ENCODE results near the gene CAMK1D. TPM values are rescaled to one million over a fixed set of nuclear protein-coding genes. Genes with fewer than 3 reads are reported as not detected.
"Not testable (repeated sequence)": the region's sequence is repeated elsewhere in the genome, so short reads cannot be mapped to it uniquely, and the experiment has no call there.

Gene CAMK1D
- total RNA-seq, 1 donor from 2014 or later, result 1.5 TPM

DNA sequence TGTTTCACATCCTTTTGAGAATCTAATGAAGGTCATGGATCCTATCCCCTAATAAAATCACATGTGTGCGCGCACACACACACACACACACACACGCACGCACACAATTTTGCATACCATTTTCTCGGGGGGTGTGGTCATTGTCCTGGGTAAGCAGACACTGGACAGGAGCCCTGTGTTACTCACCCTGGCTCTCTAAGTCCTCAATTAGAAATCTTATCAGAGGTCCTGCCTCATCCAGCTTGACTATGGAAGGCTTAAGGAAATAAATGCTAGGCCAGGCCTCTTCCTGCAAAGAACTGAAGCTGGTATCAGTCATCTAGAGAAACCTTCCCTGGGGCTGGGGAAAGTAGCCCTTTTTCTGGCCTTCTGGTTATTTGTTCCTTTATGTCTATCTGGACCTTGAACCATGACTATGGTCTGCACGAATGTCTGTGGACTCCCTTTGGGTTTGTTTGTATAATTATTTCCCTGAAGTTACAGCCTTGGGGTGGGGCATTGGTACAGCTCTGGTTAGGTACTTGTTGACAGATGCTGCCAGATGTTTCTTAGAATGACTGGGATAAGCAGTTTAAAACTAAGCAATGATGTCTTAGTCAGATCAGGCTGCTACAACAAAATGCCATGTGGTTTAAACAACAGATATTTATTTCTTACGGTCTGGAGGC is 443.7 kb downstream of the CAMK1D start:
- DNase-seq (ENCODE audit: low read depth), result no peak

DNA sequence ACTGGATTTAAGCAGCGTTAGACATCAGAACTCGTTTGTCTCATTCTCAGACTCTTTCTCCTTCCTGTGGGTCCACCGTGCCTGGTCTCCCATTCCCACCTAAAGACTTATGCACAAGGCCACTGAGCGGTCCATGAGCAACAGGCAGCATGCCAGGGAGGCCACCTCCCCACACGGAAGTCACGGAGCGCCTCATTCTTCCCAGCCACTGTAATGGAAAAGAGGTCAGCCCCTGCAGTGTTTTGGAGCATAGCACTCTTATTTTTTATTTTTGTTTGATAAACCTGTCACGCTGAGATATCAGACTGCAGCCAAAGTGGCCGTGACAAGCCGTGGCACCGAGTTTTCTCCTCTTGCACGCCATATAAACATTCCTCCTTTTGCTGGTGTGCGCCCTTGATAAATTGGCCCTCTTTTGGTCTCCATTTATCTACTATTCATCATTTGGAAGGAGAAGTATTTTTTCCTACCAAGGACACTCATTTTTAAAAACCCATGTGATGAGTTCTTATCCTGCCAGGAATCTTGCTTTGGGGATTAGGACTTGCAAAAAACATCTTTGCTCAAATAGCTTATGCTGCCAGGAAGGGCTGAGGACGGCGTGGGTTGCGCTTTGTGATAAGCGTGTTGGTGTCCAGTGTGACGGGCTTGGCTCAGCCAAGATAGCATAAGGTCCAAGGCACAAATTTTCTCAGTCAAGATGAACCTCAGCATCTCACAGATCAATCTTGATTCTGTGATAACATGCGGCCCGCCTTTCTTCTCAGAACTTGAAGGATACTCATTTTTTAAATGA is 446.2 kb downstream of the CAMK1D start:
- no peak for DNase-seq (ENCODE audit: low read depth)

DNA sequence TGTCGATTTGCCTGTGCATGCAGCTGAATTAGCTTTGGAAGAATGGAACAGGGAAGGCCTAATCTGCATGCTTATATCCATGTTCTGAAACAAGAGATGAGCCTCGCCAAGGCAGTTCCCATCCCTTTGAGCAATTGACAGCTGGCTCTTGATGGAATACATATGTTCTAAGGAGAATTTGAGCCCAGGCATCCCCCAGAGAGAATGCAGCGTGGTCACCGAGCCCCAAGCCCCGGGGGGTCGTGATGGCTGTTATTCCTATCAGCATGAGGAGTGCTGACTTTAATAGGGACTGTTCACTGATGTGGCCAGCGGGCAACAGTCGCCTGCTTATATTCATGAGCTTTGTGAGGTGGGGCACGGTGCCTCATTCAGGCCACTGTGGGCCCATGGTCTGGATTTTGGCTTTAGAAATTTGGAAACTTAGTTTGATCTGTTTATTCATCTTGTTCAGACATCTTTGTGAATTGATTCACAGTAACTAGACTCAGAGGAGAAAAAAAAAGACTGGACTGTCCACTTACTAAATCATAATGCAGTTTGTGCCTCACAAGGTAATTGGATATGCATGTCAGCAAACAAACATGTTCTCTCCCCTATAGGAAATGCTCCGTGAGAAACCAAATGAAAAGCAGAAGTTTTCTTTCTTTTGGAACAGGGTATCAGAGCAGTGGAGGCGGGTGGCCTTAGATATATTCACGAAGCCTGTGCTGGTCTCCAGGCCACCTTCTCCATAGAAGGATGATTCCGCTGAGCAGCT is 447.2 kb downstream of the CAMK1D start:
- DNase-seq (ENCODE audit: low read depth), result no peak

DNA sequence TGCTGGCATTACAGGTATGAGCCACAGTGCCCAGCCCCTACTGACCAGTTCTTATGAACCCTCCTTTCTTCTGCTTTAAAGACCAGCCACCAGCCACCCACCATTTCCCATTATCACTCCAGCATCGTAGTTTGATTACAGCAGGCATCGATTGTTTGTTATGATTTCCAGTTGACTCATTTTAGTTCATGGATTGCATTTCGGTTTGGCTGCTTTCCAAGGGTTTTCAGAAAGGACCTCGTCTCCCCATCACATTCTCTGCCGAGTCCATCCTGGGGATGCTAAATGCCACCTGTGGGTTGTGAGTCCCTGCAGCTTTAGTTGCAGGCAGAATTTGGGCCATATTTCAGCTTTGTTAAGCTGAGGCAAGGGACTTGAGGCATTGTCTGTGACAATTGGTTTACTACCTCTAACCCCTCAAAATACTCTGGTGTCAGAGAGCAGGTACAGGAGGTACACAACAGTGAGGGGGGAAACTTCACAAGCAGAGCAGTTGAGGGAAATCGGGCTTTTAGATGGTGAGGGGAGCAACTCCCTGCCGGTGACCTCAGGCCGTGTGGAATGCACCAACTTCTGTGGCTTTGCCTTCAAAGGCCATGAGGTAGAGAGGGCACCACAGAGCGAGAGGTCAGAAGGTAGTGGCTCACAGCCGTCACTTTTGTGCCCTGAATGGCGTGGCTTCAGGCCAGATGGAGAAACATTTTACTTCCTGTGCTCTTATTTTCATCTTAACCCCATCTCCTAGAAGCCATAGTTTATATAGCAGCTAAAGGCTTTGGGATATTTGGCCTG is 448.3 kb downstream of the CAMK1D start:
- no peak for DNase-seq (ENCODE audit: low read depth)

DNA sequence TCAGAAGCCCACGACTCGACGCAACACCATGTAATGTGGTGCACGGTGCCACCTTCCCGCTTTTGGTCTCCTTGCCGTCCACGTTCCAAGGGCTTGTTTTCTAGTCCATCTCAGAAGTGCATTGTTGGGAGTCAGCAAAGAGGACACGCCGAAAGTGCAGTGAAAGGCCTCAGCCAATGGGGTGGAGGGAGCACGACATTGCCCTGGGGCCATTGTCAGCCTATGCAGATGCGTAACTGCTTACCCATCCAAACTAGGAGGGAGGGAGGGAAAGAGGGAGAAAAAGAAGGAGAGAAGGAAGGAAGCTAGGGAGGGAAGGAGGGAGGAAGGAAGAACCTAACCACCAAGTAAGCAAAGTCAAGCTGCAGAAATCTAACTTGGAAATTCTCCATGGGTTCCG is 449.8 kb downstream of the CAMK1D start:
- DNase-seq (ENCODE audit: low read depth), result no peak

DNA sequence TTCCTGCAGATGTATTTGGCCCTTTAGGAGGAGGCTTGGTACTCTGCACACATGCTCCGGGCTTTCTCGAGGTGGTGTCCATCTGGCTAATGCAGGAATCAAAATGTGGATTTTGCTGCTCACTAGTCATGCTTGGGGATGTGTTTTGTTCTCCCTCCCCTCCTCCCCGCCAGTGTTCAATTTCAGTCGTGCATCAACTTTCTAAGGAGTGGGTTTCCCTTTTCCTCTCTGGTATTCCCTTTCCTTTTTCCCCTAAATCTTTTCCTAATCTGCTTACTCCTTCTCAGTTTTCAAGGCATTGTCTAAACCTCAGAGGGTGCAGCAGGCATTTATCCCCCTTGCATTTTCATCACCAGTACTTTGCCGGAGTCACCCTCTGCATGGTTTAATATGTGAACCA is 450.4 kb downstream of the CAMK1D start:
- DNase-seq (ENCODE audit: low read depth), result no peak

DNA sequence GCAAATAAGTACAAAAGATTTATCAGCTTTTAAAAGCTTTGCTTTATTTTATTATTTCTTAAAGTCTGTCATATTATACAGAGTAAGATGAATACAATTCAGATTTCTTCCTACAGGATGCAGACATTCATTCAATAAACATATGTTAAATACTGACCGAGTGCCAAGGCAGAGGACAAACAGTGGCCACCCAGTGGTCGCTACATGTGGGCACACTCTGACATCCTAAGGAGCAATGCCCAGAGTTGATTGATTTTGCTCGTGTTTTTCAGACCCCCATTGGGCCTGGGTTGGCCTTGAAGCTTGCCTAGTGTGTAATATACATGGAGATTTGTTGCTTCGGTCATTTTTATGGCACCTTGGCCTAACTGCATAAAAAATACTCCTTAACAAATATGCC is 451.0 kb downstream of the CAMK1D start:
- DNase-seq (ENCODE audit: low read depth), result no peak

DNA sequence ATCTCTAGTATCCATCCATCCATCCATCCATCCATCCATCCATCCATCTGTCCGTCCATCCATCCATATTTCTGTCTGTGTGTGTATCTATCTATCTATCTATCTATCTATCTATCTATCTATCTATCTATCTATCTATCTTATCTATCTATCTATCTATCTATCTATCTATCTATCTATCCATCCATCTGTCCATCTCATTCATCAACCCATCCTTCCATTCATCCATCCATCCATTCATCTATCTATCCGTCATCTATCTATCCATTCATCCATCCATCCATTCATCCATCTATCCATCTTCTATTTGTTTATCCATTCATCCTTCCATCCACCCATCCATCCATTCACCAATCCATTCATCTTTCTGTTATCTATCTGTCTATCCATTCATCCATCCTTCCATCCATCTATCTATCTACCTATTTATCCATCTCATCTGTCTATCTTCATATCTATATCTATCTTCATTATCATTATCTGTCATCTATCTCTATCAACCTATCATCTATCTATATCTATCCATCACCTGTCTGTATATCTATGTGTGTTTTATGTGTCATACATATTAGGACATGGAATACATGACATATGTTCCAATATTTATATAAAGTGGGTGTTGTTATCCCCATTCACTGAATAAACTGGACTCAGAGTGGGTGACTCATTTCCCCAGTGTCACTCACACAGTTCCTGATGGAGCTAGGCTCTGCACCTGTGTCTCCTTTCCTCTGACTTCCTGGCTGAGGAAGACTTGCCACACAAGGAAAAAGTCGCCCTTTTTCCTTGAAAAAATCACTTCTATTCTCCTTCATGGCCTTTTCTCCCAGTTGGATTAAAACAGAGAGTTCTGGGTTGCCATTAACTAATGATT is 452.1 kb downstream of the CAMK1D start:
- DNase-seq (ENCODE audit: low read depth), result no peak

DNA sequence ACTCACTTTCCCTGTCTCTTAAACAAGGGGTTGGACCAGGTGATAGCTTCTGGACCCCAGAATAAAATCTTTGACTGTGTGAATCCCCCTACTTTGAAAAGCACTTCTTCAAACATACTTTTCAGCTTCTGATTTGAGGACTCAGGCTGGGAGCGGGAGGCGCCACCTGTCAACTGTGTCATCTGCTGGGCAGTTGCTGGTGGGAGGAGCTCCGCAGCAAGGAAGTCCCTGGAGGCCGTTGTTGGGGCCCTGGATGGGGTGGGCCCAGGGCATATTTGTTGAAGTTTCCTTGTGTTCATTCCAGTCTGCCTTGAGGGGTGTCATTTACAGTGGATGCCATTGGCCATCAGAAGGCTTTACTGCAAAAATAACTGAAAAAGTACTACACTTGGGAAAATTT is 454.4 kb downstream of the CAMK1D start:
- no peak for DNase-seq (ENCODE audit: low read depth)

DNA sequence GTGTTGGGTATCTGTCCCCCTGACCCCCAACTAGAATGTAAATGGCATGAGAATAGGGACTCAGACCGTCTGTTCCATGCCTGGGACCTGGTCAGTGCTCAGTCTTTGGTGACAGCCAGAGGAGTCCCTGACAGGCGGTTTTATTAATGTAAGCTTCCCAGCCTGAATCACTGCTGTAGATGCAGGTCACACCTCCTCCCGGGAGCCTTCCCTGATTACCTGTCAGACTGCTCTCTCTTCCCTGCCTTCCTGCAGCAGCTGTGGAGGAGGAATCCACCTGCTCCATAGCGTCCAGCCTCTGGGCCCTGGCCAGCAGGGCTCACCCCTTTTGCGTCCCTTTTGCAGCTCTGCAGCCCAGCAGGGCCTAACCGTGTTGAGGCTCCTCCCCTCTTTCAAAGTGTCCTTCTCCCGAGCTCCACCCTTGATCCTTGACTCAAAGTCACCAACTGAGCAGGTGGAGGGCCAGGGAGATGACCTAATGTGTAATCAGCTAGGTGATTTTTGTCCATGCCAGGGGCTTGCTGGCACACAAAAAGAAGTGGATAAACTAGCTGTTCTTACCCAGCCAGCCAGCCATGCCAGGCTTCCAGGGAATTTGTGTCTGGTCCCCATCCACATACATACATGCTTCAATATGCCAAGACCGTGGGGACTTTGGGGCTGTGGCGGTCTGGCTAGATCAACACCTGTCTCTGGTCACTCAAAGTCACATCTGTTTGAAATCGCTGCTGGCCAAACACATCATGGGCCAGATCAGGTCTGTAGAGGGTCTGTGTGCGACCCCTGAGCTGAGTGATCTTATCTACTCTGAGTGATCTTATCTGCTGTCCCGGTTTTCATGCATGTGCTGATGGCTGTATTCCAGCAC is 457.1 kb downstream of the CAMK1D start:
- no peak for DNase-seq (ENCODE audit: low read depth)

DNA sequence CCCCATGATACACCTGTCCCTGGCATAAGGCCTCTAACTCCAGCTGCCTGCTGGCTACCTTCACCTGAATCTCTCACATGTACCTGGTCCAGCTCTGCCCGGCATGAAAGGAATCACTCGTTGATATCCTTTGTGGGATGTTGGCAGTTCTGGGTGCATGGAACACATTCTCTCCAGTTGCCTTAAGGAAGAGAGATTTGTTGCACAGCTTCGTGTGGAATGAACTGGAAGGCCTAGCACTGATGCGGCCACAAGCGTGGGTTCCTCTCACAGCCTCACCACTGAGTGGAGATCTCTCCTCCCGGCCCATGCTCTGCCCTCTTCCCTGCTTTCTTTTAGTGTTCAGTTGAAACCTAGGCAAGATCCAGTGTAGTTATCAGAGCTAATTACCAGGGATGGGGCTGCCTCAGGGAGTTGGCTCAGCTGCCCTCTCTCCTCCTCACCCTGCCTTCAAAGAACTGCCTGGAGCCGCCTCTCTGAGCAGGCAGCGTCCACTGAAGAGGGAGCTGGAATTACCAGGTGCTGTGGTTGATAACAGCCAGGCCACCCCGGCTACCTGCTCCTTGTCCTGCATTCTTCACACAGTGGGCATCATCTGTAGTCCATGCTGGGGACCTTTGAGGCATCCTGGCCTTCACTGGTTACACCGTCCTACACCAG is 457.9 kb downstream of the CAMK1D start:
- DNase-seq (ENCODE audit: low read depth), result no peak

DNA sequence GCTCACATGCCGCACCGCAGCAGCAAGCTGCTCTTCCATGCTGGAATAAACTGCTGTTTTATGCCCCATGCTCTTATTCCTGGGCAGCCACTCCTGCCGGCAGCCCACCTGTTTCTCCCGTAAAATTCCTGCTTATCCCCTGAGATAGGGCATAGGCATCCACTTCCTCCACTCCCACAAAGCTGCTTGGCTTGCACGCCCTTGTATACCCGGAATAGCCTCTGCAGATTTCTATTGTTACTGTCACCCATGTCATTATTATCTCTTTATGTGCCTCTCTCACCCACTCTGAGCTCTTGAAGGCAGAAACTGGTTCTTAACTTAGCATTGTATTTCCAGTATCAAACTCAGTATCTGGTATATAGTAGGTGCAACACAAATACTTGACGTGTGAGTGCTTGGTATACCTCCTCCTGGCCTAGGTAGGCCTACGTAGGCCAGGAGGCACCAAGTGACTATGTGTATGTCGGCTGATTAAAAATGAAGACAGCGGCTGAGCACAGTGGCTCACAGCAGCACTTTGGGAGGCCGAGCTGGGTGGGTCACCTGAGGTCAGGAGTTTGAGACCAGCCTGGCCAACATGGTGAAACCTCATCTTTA is 458.8 kb downstream of the CAMK1D start:
- DNase-seq (ENCODE audit: low read depth), result no peak

DNA sequence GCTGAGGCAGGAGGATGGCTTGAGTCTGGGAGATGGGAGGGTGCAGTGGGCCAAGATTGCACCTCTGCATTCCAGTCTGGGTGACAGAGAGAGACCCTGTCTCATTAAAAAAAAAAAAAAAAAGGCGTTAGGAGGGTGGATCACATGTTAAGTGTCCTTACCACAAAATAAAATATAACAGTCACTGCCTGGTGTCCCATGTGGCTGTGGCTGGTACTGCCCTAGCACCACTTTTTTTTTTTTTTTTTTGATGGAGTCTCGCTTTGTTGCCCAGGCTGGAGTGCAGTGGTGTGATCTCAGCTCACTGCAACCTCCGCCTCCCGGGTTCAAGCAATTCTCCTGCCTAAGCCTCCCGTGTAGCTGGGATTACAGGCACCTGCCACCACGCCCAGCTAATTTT is 460.7 kb downstream of the CAMK1D start:
- not testable (repeated sequence) for DNase-seq (ENCODE audit: low read depth)

DNA sequence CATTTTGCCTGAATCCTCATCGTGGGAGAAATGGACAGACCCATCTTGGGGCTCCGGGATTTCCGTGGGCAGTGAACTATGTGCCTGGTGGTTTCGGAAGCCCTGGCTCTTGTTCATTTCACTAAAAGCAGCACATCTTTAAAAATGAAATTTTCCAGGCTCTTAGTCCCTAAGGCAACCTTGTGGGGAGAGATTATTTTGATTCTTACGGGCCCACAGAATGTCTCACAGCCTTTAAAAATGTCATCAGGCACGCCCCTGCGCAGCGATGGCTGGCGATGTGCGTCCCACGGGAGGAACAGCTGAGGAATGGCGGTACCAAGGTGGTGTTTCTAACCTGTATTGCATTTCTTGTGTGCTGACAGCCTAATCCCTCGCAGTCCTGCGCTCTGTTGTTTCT is 462.5 kb downstream of the CAMK1D start:
- no peak for DNase-seq (ENCODE audit: low read depth)

DNA sequence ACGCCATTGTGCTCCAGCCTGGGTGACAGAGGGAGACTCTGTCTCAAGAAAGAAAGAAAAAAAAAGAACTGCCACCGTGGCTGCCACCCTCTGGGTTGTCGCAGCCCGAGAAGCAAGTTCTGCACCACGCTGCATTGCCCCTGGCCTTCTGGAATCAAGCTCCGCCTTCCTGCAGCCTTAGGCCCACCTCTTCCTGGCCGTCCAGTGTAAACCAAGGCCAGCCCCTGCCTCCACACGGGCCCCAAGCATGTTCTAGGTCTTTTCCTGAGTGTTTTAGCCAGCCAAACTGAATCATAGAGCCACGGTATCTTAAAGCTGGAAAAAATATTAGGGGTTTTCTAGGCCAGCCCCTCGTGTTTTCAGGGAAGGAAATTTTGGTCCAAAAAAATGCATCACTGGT is 463.2 kb downstream of the CAMK1D start:
- no peak for DNase-seq (ENCODE audit: low read depth)

DNA sequence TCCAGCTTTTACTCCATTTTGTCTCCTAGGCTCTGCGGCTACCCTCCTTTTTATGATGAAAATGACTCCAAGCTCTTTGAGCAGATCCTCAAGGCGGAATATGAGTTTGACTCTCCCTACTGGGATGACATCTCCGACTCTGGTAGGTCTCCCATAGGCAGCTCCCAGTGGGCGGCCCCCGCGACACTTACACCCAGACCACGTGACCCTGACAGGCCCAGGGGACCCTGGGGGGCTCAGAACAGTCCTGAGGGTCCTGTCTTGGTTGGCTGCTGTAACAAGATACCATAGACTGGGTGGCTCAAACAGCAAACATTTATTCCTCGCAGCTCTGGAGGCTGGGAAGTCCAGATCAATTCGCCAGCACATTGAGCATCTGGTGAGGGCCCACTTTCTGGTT is 464.8 kb downstream of the CAMK1D start:
- no peak for DNase-seq (ENCODE audit: low read depth)

DNA sequence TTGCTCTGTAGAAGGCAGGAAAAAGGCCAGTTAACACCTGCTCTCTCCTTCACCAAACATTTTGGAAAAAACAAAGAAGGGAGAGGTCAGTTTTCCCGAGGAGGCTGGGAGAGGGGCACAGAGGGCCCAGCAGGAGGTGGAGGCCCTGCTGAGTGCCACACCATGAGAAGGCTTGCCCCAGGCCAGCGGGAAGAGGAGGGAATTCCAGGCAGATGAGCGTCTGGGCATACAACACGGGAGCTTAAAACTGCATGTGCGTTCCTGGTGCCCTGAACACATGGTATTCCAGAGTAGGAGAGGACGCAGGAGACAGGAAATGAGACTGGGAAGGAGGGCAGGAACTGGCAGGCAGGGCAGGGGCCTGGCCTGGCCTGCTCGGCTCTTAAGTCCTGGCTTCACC is 469.7 kb downstream of the CAMK1D start:
- no peak for DNase-seq (ENCODE audit: low read depth)

DNA sequence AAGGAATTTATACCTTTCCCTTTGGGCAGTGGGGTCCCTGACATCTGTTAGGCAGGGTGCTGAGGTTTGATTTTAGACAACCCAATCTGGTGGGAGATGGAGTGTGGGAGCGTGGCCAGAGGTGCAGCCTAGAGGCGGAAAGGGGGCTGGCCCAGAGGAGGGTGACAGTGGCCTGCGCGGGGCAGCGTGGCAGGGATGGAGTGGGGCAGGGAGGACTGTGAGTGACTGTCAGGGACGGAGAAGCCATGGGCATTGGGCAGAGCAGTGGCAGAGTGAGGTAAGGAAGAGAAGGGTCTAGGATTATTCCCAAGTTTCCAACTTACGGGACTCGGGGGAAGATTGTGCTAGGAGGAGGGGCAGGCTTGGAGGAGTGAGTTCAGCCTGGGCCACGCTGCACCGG is 470.3 kb downstream of the CAMK1D start:
- no peak for DNase-seq (ENCODE audit: low read depth)
